Measurements from ENCODE around the gene SOAT2.

DNA sequence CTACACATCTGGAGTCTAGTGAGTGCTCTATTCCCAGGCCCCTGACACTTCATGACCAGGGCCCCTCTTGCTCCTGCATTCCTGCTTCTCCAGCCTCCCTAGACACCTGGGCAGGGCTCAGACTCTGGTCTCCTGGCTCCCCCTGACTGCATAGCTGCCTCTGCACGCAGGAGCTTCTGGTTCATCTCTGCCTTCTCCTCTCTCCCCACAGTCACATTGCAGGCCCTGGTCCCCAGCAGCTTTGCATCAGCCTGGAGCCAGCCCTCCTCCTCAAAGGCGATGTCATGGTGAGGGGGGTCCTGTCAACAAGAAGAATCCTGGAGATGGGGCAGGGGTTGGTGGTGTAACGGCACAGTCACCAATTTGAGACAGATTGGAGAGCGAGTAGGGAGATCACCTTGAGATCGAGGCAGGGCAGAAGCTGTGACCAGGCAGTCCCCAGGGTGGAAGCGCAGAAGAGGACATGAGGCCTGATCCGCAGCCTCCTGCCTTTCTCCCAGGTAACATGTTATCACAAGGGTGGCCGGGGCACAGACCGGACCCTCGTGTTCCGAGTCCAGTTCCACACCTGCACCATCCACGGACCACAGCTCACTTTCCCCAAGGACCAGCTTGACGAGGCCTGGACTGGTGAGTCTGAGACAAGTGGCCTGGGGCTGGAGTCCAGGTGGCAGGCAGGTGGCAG is 45.3 kb upstream of the SOAT2 start:
- TF ChIP-seq POLR2A (IDR thresholded peaks at IDR 0.05), result no peak
- TF ChIP-seq, protein P1, sequence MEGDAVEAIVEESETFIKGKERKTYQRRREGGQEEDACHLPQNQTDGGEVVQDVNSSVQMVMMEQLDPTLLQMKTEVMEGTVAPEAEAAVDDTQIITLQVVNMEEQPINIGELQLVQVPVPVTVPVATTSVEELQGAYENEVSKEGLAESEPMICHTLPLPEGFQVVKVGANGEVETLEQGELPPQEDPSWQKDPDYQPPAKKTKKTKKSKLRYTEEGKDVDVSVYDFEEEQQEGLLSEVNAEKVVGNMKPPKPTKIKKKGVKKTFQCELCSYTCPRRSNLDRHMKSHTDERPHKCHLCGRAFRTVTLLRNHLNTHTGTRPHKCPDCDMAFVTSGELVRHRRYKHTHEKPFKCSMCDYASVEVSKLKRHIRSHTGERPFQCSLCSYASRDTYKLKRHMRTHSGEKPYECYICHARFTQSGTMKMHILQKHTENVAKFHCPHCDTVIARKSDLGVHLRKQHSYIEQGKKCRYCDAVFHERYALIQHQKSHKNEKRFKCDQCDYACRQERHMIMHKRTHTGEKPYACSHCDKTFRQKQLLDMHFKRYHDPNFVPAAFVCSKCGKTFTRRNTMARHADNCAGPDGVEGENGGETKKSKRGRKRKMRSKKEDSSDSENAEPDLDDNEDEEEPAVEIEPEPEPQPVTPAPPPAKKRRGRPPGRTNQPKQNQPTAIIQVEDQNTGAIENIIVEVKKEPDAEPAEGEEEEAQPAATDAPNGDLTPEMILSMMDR (IDR thresholded peaks at IDR 0.05), result no peak
